Parathyroid adenoma (tissue), 2 donors: ENCODE measurements around the gene CNTNAP1.
A peak's percentile ranks its signal among the peaks of the same experiment; 100 is the strongest.

ENCODE experiments used
- H2AFZ ChIP-seq: fragments of 300-600 bp; sonication (generic); one replicate; pipeline ENCODE4 v1.7.0; 2017; ENCODE audit warnings: antibody characterized with exemption, mild to moderate bottlenecking
- H3K27ac ChIP-seq: fragments of 300-600 bp; sonication (generic); one replicate; pipeline ENCODE4 v1.7.0; 2017
- H3K27me3 ChIP-seq: fragments of 300-600 bp; sonication (generic); one replicate; pipeline ENCODE4 v1.7.0; 2017; ENCODE audit warnings: low read length; ENCODE audit not compliant: control insufficient read depth, insufficient read depth
- H3K36me3 ChIP-seq: fragments of 300-600 bp; sonication (generic); one replicate; pipeline ENCODE4 v1.7.0; 2017; ENCODE audit warnings: low read length; ENCODE audit not compliant: control insufficient read depth, insufficient read depth
- H3K4me1 ChIP-seq: fragments of 300-600 bp; sonication (generic); one replicate; pipeline ENCODE4 v1.7.0; 2017; ENCODE audit warnings: control low read depth
- H3K4me2 ChIP-seq: fragments of 300-600 bp; sonication (generic); one replicate; pipeline ENCODE4 v1.7.0; 2017; ENCODE audit warnings: low read length
- H3K4me3 ChIP-seq: fragments of 300-600 bp; sonication (generic); one replicate; pipeline ENCODE4 v1.7.0; 2017; ENCODE audit warnings: low read depth, low read length
- H3K79me2 ChIP-seq: fragments of 300-600 bp; sonication (generic); one replicate; pipeline ENCODE4 v1.7.0; 2017; ENCODE audit warnings: control low read depth
- H3K9ac ChIP-seq: fragments of 300-600 bp; sonication (generic); one replicate; pipeline ENCODE4 v1.7.0; 2017; ENCODE audit warnings: mild to moderate bottlenecking
- H3K9me3 ChIP-seq: fragments of 300-600 bp; sonication (generic); one replicate; pipeline ENCODE4 v1.7.0; 2017; ENCODE audit warnings: low read length; ENCODE audit not compliant: control insufficient read depth
- TF ChIP-seq, protein P1 (sequence below): fragments of 300-600 bp; sonication (generic); IDR thresholded peaks from one replicate; pipeline ENCODE4 v1.7.0; 2017; ENCODE audit warnings: antibody characterized with exemption, mild to moderate bottlenecking
- donor health status: primary hyperparathyroidism.

CNTNAP1 gene

DNA sequence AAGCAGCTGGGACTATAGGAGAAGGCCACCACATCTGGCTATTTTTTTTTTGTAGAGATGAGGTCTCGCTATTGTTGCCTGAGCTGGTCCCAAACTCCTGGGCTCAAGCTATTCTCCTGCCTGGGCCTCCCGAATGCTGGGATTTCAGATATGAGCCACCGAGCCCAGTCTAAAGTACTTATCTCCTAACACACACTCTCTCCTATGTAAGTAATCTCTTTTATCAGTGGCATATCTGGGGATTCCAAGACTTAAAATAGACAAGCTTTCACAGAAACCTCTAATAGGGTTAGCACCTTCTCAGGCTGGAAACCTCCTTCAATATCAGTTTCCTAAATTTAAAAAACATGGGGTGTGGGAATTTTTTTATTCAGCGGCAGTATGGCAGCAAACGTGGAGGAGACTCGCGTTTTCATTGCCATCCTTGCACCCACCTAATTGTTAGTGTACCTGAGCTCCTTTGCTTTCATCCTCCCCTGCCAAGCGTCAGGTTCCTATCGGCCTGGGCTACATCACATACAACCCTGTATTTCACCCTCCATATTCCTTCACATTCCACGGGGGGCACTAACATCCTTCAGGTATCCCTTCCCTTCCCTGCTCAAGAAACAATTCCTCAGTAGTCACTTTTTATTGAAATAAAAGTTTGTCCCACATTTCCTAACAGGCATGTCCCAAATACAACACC is 61.4 kb downstream of the CNTNAP1 start:
- peaks cover 8% of the 10 kb centered on the region for H3K4me1 ChIP-seq
- TF ChIP-seq, protein P1, sequence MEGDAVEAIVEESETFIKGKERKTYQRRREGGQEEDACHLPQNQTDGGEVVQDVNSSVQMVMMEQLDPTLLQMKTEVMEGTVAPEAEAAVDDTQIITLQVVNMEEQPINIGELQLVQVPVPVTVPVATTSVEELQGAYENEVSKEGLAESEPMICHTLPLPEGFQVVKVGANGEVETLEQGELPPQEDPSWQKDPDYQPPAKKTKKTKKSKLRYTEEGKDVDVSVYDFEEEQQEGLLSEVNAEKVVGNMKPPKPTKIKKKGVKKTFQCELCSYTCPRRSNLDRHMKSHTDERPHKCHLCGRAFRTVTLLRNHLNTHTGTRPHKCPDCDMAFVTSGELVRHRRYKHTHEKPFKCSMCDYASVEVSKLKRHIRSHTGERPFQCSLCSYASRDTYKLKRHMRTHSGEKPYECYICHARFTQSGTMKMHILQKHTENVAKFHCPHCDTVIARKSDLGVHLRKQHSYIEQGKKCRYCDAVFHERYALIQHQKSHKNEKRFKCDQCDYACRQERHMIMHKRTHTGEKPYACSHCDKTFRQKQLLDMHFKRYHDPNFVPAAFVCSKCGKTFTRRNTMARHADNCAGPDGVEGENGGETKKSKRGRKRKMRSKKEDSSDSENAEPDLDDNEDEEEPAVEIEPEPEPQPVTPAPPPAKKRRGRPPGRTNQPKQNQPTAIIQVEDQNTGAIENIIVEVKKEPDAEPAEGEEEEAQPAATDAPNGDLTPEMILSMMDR: no peak

DNA sequence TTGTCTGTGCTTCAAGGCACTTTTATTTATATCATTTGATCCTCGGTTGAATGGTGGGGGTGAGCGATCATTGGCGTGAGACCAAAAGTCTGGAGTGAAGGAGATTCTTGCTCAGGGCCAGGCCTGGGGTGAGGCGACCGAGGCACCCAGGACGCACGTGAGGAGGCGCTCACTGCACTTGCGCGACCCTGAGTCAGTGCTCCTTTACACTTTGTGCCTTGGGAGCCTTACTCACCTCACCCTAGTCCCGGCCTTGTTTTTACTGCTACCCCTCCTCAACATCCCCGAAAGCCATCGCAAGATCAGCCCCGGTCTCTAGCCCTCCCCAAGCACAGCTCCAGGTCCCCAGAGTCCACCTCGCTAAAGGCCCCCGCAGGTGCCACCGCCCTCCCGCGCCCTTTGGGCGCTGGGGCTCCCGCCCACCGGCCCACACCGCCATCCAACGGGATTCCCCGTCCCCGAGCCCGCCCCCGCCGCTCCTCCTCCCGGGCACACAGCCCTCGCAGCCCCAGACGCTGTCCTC is 62.0 kb downstream of the CNTNAP1 start:
- Histone ChIP-seq H3K4me1 (peaks cover 8% of the 10 kb centered on the region), H3K9me3 (no peaks in the 10 kb centered on the region), H3K9ac (peak overlapping the region; percentile 57), H3K27me3 (no peaks in the 10 kb centered on the region), H2AFZ (peak overlapping the region; percentile 90), H3K36me3 (no peaks in the 10 kb centered on the region), H3K27ac (peak overlapping the region; percentile 86), H3K4me2 (peak overlapping the region; percentile 86), H3K79me2 (peaks cover 33% of the 10 kb centered on the region), H3K4me3 (peak overlapping the region; percentile 90)
- TF ChIP-seq, protein P1: peak; percentile 16

More for the DNA sequence above, 61.4 kb downstream of the CNTNAP1 start:
- no peak overlapping the region for H3K9ac ChIP-seq
- H3K9me3 ChIP-seq: no peaks in the 10 kb centered on the region
- H3K27ac ChIP-seq: peak overlapping the region; percentile 86
- H3K4me3 ChIP-seq: peak overlapping the region; percentile 90
- H3K4me2 ChIP-seq: peak overlapping the region; percentile 86
- no peaks in the 10 kb centered on the region for H3K36me3 ChIP-seq
- H3K27me3 ChIP-seq: no peaks in the 10 kb centered on the region
- H2AFZ ChIP-seq: peak overlapping the region; percentile 90
- peaks cover 37% of the 10 kb centered on the region for H3K79me2 ChIP-seq

DNA sequence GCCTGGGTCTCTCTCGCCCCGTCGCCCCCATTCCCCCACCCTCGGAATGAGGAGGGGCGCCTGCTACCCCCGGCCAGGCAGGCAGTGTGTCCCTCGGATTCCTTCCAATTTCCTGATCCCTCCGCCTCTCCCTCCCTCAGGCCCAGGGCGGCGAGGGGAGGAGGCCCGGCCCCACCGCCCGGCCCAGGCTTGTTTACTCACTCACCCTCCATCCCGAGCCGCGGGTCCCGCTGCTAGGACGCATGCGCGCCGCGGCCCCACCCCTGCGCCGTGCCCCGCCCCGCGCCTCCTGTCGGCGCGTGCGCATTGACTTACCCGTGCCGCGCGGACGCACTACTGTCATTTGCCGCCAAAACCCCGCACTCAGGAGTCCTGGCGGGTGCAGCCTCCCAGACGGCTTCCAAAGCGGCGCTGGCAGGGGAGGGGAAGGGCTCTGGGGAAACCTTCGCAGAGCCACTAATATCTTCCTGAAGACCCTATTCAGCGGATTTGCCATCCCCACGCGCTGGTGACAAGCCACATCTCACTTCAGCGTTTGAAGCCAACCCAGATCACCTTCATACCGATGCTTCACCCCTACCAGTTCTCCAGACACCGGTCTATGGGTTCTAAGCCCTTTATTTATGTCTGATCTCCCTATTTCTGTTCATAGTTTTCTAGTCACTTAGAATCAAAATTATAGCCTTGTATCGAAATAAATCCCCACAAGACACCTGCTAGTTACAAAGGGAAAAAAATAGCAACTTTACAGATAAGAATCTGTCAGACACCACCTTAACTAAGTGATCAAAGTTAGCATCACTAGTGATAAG is 62.7 kb downstream of the CNTNAP1 start, which contains the start of gene EZH1:
EZH1 (minus strand) TSS at position 235 of the 812 bp plus-strand sequence. CDS start 16,099 bp downstream, outside the sequence.
- TF ChIP-seq, protein P1: no peak
- Histone ChIP-seq H2AFZ (peak within 1 kb of the TSS; percentile 90), H3K4me3 (peak within 1 kb of the TSS; percentile 90), H3K27me3 (no peaks in the 10 kb centered on the region), H3K9ac (peak within 1 kb of the TSS; percentile 57), H3K79me2 (peaks cover 27% of the 10 kb centered on the region), H3K9me3 (no peaks in the 10 kb centered on the region), H3K4me1 (peaks cover 8% of the 10 kb centered on the region), H3K27ac (peak within 1 kb of the TSS; percentile 86), H3K4me2 (peak within 1 kb of the TSS; percentile 86), H3K36me3 (no peaks in the 10 kb centered on the region)

DNA sequence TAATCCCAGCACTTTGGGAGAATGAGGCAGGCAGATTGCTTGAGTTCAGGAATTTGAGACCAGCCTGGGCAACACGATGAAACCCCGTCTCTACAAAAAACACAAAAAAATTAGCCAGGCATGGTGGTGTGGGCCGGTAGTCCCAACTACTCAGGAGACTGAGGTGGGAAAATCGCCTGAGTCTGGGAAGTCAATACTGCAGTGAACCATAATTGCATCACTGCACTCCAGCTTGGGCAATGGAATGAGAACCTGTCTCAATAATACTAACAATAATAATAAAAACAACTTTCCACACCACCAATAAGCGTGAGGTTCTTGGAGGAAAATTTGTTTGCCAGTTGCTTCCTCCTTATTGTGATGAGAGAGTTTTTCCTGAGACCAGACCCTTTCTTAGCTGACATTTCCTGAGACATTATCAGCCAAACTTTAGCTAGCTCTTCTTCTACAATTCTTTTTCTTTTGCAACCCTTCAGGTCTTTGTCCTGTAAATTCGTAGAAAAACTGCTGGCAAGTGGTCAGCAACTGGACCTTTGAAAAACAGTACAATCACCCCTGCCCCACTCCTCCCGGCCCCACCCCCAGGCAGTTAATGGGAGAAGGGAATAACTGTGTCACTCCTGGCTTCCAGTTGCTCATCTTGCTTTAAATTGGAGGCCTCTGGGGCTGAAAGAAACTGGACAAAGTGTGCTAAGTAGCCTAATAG is 66.0 kb downstream of the CNTNAP1 start:
- Histone ChIP-seq H3K9ac (no peak overlapping the region), H3K27me3 (no peaks in the 10 kb centered on the region), H2AFZ (no peak overlapping the region), H3K36me3 (no peaks in the 10 kb centered on the region), H3K27ac (no peak overlapping the region), H3K79me2 (peaks cover 7% of the 10 kb centered on the region), H3K4me3 (no peak overlapping the region), H3K4me2 (no peak overlapping the region), H3K4me1 (peaks cover 5% of the 10 kb centered on the region), H3K9me3 (no peaks in the 10 kb centered on the region)
- TF ChIP-seq, protein P1: no peak
